A549 treated with AZD9567 at 1 μM for 4 hours (cell line): ENCODE data around the gene MPV17L. TPM values are rescaled to one million over a fixed set of nuclear protein-coding genes. Genes with fewer than 3 reads are reported as not detected.

Source experiments
- total RNA-seq: library from RNA; stranded (reverse); fragments of 200-300 nt; extraction: Qiagen RNA extraction; gene quantifications from 5 replicates; pipeline ENCODE4 v1.2.3, GENCODE V29; 2022; ENCODE audit not compliant: insufficient read depth

The MPV17L gene
- total RNA-seq, result 4.0 to 11.8 TPM (median 5.1 TPM) in 5 replicates

DNA sequence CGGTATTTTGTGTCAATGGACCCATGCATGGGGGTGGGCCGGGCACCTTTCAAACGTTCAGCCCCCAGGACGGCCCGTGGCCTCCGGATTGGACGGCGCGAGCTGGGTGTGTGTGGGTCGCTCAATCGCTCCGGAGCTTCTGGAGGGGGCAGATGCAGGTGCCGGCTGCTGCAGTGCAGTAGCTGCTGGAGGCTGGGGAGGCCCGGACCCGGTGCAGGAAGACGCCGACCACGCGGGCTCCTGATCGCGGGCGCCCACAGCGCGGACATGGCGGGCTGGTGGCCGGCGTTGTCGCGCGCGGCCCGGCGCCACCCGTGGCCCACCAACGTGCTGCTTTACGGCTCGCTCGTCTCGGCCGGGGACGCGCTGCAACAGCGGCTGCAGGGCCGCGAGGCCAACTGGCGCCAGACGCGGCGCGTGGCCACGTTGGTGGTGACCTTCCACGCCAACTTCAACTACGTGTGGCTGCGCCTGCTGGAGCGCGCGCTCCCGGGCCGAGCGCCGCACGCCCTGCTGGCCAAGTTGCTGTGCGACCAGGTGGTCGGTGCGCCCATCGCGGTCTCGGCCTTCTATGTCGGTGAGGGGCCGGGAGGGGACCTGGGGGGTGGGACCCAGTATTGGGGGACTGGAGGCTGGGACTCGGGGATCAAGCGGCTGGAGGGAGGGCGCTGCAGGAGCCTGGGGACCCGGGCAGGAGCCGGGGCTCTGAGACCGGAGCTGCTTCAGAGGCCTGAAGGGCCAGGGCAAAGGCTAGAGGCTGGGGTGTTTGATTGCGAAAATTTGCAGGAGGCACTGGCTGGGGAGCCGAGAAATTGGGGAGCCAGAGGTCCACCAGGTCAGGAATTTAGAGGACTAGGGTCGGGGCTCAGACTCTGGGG lies at the start of gene MPV17L:
Gene MPV17L (plus strand): TSS at position 124 of the 878 bp plus-strand sequence. CDS start 144 bp downstream, at position 268.

DNA sequence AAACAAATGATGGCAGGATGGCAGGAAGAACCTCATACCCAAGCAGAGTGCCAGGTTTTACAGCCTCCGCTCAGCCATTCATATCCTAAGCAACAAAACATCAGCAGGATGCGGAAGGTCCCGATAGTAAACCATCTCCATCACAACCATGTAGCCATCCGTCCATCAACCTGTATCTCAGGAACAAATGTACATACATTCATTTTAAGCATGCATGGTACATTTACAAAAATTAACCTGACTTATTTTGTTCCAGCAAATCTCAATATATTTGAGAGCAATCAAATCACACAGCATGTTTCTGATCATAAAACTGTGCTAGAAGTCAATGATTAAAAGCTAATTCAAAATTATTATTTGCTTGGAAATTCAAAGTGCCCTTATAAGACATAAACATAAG lies 17.4 kb upstream of the MPV17L start, which contains the start of gene NPIPA5:
Gene NPIPA5 (minus strand): TSS at position 101 of the 400 bp plus-strand sequence. CDS start 0 bp downstream, at position 101.

DNA sequence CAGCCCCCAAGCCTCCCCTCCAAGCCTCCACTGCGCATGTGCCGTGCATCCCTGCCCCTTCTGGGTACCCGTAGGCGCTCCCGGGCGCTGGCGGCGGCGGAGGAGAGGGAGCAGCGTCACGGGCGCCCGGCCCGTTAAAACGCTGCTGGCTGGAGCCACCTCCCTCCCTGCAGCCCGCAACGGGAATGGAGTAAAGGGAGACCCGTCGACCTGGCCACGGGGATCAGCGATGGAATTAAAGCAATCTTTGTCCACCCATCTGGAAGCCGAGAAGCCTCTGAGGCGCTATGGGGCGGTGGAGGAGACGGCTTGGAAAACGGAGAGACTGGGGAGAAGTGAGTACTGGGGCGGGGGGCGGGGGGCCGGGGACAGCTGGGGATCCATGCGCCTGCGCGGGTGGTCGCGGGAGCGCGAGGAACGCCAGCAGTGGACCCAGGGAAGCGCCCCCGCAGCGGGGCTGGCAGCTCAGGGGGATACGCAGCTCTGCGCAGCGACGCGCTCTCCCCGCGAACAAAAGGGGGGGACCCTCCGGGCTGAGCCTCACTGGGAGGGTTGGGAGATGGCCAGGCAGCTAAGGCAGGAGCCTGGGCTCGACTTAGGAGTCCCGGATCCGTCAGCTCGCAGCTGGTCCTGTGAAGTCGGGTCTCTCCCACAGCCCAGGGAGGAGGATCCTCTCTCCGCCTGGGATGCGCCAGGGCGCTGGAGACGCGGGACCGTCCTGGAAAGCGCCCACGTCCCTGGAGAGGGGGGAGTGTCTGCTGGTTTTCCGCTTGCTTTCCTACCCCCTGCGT lies 39.1 kb downstream of the MPV17L start, which contains the start of gene BMERB1:
Gene BMERB1 (plus strand): TSS at position 164 of the 791 bp plus-strand sequence. CDS start 66 bp downstream, at position 230.

Other genes starting within 250 kb of the MPV17L start
- gene NPIPA5, start 17.5 kb upstream of the MPV17L start, total RNA-seq, result 0.26 to 3.3 TPM (median 1.7 TPM) in 3 of 5 replicates, not detected in the others
- gene BMERB1, start 38.8 kb downstream of the MPV17L start, total RNA-seq, result 60.6 to 77.1 TPM (median 72.8 TPM) in 5 replicates
- 9.0 to 11.0 TPM (median 10.0 TPM) in 5 replicates for gene MARF1, start 247.4 kb downstream of the MPV17L start, total RNA-seq